Measurements from ENCODE around the gene FAM120A. TPM values are rescaled to one million over a fixed set of nuclear protein-coding genes. Genes with fewer than 3 reads are reported as not detected.

The FAM120A gene
- total RNA-seq, 2 experiments from 2014 or later, result 112 to 116 TPM

DNA sequence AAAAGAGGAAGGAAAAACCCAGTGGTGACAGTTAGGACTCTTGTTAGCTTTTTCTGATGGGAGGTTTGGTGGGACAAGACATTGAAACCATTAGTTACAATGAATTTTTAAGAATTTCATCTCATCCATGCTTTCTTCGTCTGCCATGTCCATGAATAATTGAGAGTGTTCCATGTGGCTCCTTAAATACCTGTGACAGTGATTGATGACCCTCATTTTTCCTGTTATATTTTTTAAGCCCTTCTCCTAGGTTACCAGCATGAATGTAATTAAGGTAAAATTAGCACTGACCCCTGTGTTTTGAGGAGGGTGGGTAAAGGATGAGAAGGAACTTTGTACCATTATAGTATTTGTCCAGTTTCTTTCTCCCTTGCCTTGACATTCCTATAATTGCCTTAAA is 101.4 kb downstream of the FAM120A start:
- DNase-seq, result no peak
- CTCF ChIA-PET, result no interaction called here
- no peak overlapping the region for H3K27ac Mint-ChIP-seq
- H3K27me3 Mint-ChIP-seq (ENCODE audit: low read depth), result no peaks in the 10 kb centered on the region
- intact Hi-C loops (cut with micrococcal nuclease), result no loop called here
- H3K36me3 Mint-ChIP-seq (ENCODE audit: low read depth), result peaks cover 23% of the 10 kb centered on the region
- H3K4me1 Mint-ChIP-seq (ENCODE audit: low read depth), result no peaks in the 10 kb centered on the region
- no peak overlapping the region for H3K4me3 Mint-ChIP-seq
- no peaks in the 10 kb centered on the region for H3K9me3 Mint-ChIP-seq

DNA sequence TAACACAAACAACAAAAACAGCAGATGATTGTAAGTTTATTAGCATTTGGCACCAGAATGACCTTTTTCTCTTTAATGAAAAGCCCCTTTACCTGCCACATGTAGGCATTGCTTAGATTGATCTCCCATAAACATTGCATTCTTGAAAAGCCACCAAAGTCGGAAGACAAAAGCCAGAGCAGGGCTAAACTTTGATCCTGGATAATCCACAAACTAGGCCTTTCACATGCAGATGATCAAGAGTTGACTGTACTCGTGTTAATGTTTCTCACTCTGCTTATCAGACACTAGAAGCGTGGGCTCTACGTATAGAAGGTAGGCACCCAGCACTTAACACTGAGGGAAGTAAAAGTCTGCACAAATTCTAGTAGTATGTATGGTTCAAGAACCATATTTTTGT is 103.9 kb downstream of the FAM120A start:
- CTCF ChIA-PET, result no interaction called here
- H3K36me3 Mint-ChIP-seq (ENCODE audit: low read depth), result peaks cover 22% of the 10 kb centered on the region
- H3K27ac Mint-ChIP-seq, result no peak overlapping the region
- no peaks in the 10 kb centered on the region for H3K9me3 Mint-ChIP-seq
- H3K27me3 Mint-ChIP-seq (ENCODE audit: low read depth), result no peaks in the 10 kb centered on the region
- no peak overlapping the region for H3K4me3 Mint-ChIP-seq
- DNase-seq, result no peak
- H3K4me1 Mint-ChIP-seq (ENCODE audit: low read depth), result no peaks in the 10 kb centered on the region
- intact Hi-C loops (cut with micrococcal nuclease), result no loop called here

DNA sequence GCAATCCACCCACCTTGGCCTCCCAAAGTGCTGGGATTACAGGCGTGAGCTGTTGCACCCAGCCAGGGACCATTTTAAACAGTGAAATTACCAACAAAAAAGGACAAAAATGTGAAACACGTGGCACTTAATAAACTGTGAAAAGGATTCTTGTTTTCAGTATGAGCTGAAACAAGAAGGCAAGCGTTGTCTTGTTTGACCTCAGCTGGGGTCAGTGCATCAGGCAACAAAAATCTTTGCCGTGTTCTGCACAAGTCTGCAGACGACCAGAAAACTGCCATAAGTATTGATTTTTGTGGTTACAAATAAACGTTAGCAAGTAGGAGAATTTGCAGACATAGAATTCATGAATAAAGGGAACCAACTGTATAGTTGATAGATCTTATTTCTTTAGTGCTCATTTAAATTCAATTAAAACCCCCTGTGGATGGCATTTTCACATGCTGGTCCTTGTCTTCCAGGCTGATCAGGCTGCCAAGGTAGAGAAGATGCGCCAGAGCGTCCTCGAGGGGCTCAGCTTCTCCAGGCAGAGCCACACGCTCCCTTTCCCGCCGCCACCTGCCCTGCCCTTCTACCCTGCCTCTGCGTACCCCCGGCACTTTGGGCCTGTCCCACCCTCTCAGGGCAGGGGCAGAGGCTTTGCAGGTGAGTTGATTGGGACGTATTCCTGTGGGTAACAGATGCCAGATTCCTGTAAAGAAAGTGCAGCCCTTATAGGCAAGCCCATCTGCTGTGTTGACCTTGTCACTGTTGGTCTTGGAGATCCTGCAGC is 106.1 kb downstream of the FAM120A start:
- intact Hi-C loops (cut with micrococcal nuclease), result no loop called here
- no peak for DNase-seq
- Mint-ChIP-seq H3K9me3 (no peaks in the 10 kb centered on the region), H3K4me1 (ENCODE audit: low read depth) (no peaks in the 10 kb centered on the region), H3K27me3 (ENCODE audit: low read depth) (no peaks in the 10 kb centered on the region), H3K36me3 (ENCODE audit: low read depth) (peaks cover 18% of the 10 kb centered on the region), H3K27ac (no peak overlapping the region), H3K4me3 (no peak overlapping the region)
- CTCF ChIA-PET, result interaction anchor here (1.0 kb wide), 1 partner anchor 8 kb away, joined by 6 read pairs; no protein-coding TSS in a partner anchor

DNA sequence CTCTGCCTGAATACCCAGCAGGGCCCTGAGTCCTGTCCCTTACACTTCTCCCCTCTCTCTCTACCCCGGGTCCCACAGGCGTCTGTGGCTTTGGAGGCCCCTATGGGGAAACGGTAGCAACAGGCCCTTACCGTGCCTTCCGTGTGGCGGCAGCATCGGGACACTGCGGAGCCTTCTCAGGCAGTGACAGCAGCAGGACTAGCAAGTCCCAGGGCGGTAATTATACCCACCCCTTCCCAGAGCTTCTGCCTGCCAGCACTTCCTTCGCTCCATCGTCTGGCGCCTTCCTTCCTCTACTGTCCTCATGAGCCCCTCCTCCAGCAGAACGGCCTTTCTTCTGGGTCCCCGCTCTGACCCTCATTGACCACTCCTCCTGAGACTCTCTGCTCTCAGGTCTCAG is 107.0 kb downstream of the FAM120A start:
- H3K27ac Mint-ChIP-seq, result no peak overlapping the region
- CTCF ChIA-PET, result no interaction called here
- H3K36me3 Mint-ChIP-seq (ENCODE audit: low read depth), result peaks cover 15% of the 10 kb centered on the region
- intact Hi-C loops (cut with micrococcal nuclease), result no loop called here
- H3K27me3 Mint-ChIP-seq (ENCODE audit: low read depth), result no peaks in the 10 kb centered on the region
- H3K4me3 Mint-ChIP-seq, result no peak overlapping the region
- DNase-seq, result no peak
- no peaks in the 10 kb centered on the region for H3K9me3 Mint-ChIP-seq
- H3K4me1 Mint-ChIP-seq (ENCODE audit: low read depth), result no peaks in the 10 kb centered on the region

DNA sequence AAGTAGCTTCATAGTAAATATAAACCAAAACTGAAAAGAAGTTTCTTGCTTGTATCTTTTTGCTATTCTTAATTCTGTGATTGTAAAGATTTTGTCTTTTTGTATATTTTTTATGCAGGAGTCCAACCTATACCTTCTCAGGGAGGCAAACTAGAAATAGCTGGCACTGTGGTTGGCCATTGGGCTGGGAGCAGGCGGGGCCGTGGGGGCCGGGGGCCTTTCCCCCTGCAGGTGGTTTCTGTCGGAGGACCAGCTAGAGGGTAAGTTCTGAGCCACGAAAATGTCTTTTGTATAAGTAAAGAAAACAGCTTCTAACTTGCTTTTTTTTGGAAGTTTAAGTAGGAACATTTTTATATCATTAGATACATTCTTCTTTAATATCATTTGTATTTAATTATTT is 109.5 kb downstream of the FAM120A start:
- CTCF ChIA-PET, result interaction anchor here (0.9 kb wide), 1 partner anchor 51 kb away, joined by 8 read pairs; no protein-coding TSS in a partner anchor
- no peak overlapping the region for H3K4me3 Mint-ChIP-seq
- H3K36me3 Mint-ChIP-seq (ENCODE audit: low read depth), result peaks cover 17% of the 10 kb centered on the region
- no peak overlapping the region for H3K27ac Mint-ChIP-seq
- no peaks in the 10 kb centered on the region for H3K9me3 Mint-ChIP-seq
- intact Hi-C loops (cut with micrococcal nuclease), result loop anchor here (10.0 kb wide), 1 partner anchor 266 kb away; no protein-coding TSS in a partner anchor
- no peaks in the 10 kb centered on the region for H3K27me3 Mint-ChIP-seq (ENCODE audit: low read depth)
- DNase-seq, result no peak
- peaks cover 14% of the 10 kb centered on the region for H3K4me1 Mint-ChIP-seq (ENCODE audit: low read depth)

DNA sequence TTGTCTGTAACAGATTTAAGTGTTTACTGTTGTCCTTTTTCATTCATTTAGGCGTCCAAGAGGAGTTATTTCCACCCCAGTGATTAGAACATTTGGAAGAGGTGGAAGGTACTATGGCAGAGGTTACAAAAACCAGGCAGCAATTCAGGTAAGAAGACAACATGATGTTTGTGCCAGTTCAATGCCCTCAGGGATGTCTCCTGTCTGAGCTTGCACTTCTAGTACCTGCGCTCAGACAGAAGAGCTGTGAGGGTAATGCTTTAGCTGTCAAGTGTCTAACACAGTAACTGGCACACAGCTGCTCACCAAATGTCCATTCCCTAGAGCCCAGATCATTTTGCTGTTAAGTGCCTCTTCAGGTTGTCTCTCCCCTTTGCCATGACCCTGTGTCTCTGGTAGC is 110.7 kb downstream of the FAM120A start:
- H3K4me1 Mint-ChIP-seq (ENCODE audit: low read depth), result peaks cover 19% of the 10 kb centered on the region
- intact Hi-C loops (cut with micrococcal nuclease), result loop anchor here (10.0 kb wide), 1 partner anchor 267 kb away; no protein-coding TSS in a partner anchor
- no peak for DNase-seq
- no peak overlapping the region for H3K27ac Mint-ChIP-seq
- CTCF ChIA-PET, result no interaction called here
- no peaks in the 10 kb centered on the region for H3K27me3 Mint-ChIP-seq (ENCODE audit: low read depth)
- H3K36me3 Mint-ChIP-seq (ENCODE audit: low read depth), result peaks cover 15% of the 10 kb centered on the region
- no peak overlapping the region for H3K4me3 Mint-ChIP-seq
- no peaks in the 10 kb centered on the region for H3K9me3 Mint-ChIP-seq

DNA sequence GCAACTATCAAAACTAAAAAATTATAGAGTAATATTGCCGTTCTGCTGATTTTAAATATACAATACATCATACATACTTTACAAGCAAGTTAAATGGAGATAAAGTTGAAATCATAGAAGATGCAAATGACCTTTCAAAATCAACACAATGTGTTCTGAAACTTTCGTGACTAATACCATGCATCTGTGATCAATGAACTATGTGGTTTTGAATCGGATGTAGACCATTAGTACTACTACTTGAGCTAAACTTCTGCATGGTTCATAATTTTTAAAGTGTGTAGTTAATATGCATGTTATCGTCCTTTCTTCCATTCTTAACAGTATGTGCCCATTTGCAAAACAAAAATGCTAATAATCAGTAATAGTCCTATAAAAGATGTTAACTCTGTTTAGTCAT is 113.6 kb downstream of the FAM120A start:
- Mint-ChIP-seq H3K27me3 (ENCODE audit: low read depth) (no peaks in the 10 kb centered on the region), H3K36me3 (ENCODE audit: low read depth) (peaks cover 13% of the 10 kb centered on the region), H3K4me1 (ENCODE audit: low read depth) (peaks cover 26% of the 10 kb centered on the region), H3K27ac (no peak overlapping the region), H3K4me3 (no peak overlapping the region), H3K9me3 (no peaks in the 10 kb centered on the region)
- no peak for DNase-seq
- CTCF ChIA-PET, result interaction anchor here (0.5 to 1.8 kb wide), 6 partner anchors 8 to 456 kb away, joined by 3 to 11 read pairs (median 5); no protein-coding TSS in a partner anchor
- intact Hi-C loops (cut with micrococcal nuclease), result loop anchor here (5.0 to 10.0 kb wide), 5 partner anchors 270 to 688 kb away; partner anchors contain the start of genes CARD19 and ZNF484

DNA sequence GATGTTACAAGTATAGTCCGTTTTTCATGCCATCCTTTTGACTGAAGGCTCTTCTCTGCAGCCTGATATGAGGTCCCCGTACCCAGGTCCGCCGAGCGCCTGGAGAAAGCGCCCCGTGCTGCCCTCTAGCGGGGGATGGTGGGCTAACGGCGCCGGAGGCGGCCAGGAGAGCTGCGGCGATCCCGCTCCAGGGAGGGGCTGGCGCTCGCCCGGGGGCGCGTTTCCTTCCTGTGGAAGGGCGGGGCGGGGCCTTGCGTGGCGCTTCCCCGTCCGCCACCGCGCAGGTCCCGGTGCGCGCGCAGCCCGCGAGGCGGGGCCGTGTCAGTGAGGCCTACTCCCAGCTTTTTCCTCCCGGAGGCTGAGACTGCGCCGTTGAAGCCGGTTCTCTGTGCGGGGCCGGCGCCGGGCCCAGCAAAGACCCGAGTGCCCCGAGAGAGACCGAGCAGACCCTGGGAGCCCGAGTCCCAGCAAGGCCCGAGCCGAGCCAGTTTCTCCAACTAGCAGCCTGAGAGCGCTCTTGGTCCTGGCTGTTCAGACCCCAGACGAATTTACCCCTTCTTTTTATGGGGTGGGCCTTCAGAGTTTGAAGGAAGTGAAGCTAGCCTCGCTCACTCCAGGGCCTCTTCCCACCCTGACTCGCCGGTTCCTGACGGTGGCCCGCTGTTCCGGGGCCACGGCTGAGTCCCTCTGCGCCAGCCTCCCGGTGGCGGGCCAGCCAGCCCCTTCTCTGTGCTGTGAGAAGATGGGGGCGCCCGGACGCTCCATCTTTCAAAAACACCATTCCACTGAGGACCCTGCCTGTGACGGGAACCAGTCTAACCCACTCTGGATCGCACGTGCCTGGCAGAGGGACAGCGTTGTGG is 115.2 kb downstream of the FAM120A start:
- peak overlapping the region; percentile 92 for H3K27ac Mint-ChIP-seq
- peak; percentile 99 for DNase-seq
- no peaks in the 10 kb centered on the region for H3K9me3 Mint-ChIP-seq
- CTCF ChIA-PET, result interaction anchor here (0.6 to 2.4 kb wide), 17 partner anchors 9 to 860 kb away, joined by 3 to 18 read pairs (median 4); partner anchors contain the start of gene FAM120AOS
- H3K27me3 Mint-ChIP-seq (ENCODE audit: low read depth), result no peaks in the 10 kb centered on the region
- H3K36me3 Mint-ChIP-seq (ENCODE audit: low read depth), result peaks cover 17% of the 10 kb centered on the region
- peak overlapping the region; percentile 90 for H3K4me3 Mint-ChIP-seq
- peaks cover 26% of the 10 kb centered on the region for H3K4me1 Mint-ChIP-seq (ENCODE audit: low read depth)
- intact Hi-C loops (cut with micrococcal nuclease), result loop anchor here (1.0 to 10.0 kb wide), 10 partner anchors 10 to 801 kb away; partner anchors contain the start of genes CARD19, FAM120AOS, PHF2 and ZNF484

DNA sequence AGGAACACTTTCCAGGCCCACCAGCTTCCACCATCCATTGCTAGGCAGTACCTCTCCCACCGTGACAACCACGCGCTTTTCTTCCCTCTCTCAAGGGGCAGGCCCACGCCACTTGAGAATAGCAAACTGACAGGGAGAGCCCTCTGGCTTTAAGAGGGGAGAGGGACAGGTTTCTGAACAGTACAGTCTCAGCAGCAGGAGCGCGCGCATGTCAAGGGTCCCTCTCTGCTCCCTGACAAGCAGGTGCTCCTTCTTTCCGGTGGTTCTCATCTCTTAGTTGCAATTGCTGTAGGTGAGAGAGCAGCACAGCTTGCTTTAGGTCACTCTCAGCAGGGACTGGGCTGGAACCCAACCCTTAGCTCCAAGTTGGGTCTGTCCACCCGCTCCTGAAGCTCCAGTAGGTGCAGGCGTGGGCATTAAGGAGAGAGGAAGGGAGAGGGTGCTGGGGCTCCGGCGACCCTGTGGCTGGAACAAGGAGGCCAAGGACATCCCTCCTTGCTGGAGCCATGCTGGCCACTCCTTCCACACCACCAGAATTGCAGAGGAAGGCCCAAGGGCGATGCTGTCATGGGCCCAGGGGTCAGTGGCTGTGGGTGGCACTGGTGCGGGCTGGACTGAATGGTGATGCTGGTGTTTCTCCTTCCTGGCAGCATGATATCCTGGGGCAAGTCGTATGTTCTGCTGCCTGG is 115.9 kb downstream of the FAM120A start:
- H3K36me3 Mint-ChIP-seq (ENCODE audit: low read depth), result peaks cover 12% of the 10 kb centered on the region
- peaks cover 26% of the 10 kb centered on the region for H3K4me1 Mint-ChIP-seq (ENCODE audit: low read depth)
- peak overlapping the region; percentile 92 for H3K27ac Mint-ChIP-seq
- DNase-seq, result peak; percentile 27
- peak overlapping the region; percentile 90 for H3K4me3 Mint-ChIP-seq
- H3K27me3 Mint-ChIP-seq (ENCODE audit: low read depth), result no peaks in the 10 kb centered on the region
- intact Hi-C loops (cut with micrococcal nuclease), result loop anchor here (2.0 to 10.0 kb wide), 6 partner anchors 273 to 690 kb away; partner anchors contain the start of genes CARD19 and ZNF484
- no peaks in the 10 kb centered on the region for H3K9me3 Mint-ChIP-seq
- CTCF ChIA-PET, result interaction anchor here (1.0 to 2.4 kb wide), 3 partner anchors 14 to 114 kb away, joined by 4 to 18 read pairs (median 4); partner anchors contain the start of gene FAM120AOS

DNA sequence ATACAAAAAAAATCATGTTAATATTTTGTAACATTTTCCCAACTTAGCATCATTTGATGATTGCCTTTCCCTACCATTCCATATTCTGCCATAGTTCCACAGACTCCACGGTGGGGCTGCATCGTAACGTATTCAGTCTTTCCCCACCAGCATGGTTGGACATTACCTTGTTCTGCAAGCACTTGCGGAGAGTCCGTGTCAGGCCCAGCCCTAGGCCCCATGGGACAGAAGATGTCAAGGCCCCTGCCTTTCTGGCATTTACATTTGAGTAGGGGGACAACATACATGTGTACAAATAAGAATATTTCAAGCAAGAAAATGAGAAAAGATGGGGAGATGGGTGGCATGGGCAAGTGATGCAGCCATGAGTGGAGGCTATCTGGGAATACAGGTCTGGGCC is 116.7 kb downstream of the FAM120A start:
- no peaks in the 10 kb centered on the region for H3K9me3 Mint-ChIP-seq
- peaks cover 26% of the 10 kb centered on the region for H3K4me1 Mint-ChIP-seq (ENCODE audit: low read depth)
- H3K4me3 Mint-ChIP-seq, result no peak overlapping the region
- H3K27ac Mint-ChIP-seq, result no peak overlapping the region
- intact Hi-C loops (cut with micrococcal nuclease), result loop anchor here (5.0 to 10.0 kb wide), 5 partner anchors 273 to 691 kb away; partner anchors contain the start of genes CARD19 and ZNF484
- CTCF ChIA-PET, result no interaction called here
- H3K27me3 Mint-ChIP-seq (ENCODE audit: low read depth), result no peaks in the 10 kb centered on the region
- H3K36me3 Mint-ChIP-seq (ENCODE audit: low read depth), result peaks cover 12% of the 10 kb centered on the region
- DNase-seq, result no peak

DNA sequence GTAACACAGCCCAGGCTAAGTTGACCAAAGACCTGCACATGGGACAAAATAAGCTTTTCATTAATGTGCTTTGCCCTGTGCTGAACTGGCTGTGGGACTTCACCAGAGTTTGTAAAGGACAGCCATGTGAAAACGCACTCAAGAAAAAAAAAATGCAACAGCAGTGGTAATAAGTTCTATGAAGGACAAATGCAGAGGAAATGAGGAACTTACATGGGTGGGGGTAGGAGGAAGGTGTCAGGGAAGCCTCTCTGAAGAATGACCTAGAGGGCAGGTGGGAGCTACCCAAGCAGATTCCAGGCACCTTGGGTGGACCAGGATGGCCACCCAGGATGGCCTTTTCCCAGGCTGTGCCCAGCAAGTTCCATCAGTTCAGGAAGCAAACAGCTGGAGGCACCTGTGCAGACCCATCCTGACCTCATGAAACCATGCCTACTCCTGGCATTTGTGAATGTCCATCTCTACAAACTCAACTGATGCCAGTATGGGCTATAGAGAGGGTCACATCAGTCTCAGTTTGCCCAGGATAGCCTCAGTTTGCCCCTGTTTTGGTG is 118.2 kb downstream of the FAM120A start:
- no peaks in the 10 kb centered on the region for H3K9me3 Mint-ChIP-seq
- H3K27ac Mint-ChIP-seq, result no peak overlapping the region
- no peaks in the 10 kb centered on the region for H3K27me3 Mint-ChIP-seq (ENCODE audit: low read depth)
- intact Hi-C loops (cut with micrococcal nuclease), result loop anchor here (5.0 to 10.0 kb wide), 5 partner anchors 275 to 692 kb away; partner anchors contain the start of genes CARD19 and ZNF484
- CTCF ChIA-PET, result no interaction called here
- peaks cover 12% of the 10 kb centered on the region for H3K36me3 Mint-ChIP-seq (ENCODE audit: low read depth)
- H3K4me1 Mint-ChIP-seq (ENCODE audit: low read depth), result peaks cover 23% of the 10 kb centered on the region
- no peak for DNase-seq
- H3K4me3 Mint-ChIP-seq, result no peak overlapping the region
